Mucosa of stomach (tissue), 1 donor: ENCODE data around the gene C3orf22.

Source experiments
- H3K27me3 ChIP-seq: one replicate; pipeline ENCODE4 v1.7.0; 2013; ENCODE audit warnings: mild to moderate bottlenecking, low read length; ENCODE audit not compliant: control insufficient read depth, insufficient read depth
- H3K36me3 ChIP-seq: one replicate; pipeline ENCODE4 v1.7.0; 2013; ENCODE audit warnings: low read length; ENCODE audit not compliant: control insufficient read depth, insufficient read depth
- H3K4me1 ChIP-seq: one replicate; pipeline ENCODE4 v1.7.0; 2013; ENCODE audit warnings: mild to moderate bottlenecking, low read length; ENCODE audit not compliant: control insufficient read depth, insufficient read depth
- H3K4me3 ChIP-seq: one replicate; pipeline ENCODE4 v1.7.0; 2013; ENCODE audit warnings: low read length
- H3K9ac ChIP-seq: one replicate; pipeline ENCODE4 v1.7.0; 2013; ENCODE audit warnings: mild to moderate bottlenecking, low read length, moderate library complexity
- H3K9me3 ChIP-seq: one replicate; pipeline ENCODE4 v1.7.0; 2013; ENCODE audit warnings: mild to moderate bottlenecking, low read length, moderate library complexity; ENCODE audit not compliant: control insufficient read depth
- donor health status: Pancreatic carcinoma.

C3orf22 gene

DNA sequence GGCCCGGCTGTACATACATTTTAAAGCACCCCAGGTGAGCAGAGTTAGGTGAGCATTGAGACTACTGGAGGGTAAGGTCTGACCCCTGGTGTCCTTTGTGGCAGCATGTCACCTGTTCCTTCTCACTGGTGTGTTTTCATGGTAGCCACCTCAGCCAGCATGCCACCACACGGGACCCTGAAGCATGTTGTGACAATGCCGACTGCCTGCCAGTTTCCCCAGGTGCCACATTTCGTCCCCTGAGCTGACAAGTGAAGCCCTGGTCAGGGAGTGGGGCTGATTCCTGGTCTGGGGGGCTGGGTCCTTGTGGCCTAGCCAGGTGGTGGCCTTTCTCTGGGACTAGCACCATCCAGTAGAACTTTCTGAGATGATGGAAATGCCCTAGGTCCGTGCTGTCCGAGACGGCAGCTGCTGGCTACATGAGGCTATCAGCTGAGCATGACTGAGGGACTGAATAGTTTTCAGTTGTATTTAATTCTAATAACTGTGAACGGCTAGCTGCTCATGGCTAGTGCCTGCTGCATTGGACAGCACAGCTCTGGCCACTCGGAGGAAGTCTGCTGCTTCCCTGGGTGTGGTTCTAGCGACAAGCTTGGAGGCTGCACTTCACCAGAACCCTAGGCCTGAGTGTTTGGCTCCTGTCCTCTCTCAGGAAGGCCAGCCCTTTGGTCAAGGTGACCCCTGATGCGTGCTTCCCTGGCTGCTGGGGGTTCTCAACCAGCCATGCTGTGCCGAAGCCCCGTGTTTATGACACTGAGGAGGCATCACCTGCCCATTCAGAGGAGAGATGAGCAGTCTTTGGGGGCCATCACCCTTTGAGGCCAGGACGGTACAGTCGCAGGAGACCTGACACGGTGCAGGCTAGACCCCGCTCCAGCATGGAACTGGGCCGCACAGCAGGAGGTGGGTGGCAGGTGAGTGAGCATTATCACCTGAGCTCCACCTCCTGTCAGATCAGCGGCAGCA is 3.9 kb downstream of the C3orf22 start:
- Histone ChIP-seq H3K9me3 (no peaks in the 10 kb centered on the region), H3K4me3 (no peak overlapping the region), H3K27me3 (peaks cover 7% of the 10 kb centered on the region), H3K9ac (no peak overlapping the region), H3K36me3 (no peaks in the 10 kb centered on the region), H3K4me1 (no peaks in the 10 kb centered on the region)

DNA sequence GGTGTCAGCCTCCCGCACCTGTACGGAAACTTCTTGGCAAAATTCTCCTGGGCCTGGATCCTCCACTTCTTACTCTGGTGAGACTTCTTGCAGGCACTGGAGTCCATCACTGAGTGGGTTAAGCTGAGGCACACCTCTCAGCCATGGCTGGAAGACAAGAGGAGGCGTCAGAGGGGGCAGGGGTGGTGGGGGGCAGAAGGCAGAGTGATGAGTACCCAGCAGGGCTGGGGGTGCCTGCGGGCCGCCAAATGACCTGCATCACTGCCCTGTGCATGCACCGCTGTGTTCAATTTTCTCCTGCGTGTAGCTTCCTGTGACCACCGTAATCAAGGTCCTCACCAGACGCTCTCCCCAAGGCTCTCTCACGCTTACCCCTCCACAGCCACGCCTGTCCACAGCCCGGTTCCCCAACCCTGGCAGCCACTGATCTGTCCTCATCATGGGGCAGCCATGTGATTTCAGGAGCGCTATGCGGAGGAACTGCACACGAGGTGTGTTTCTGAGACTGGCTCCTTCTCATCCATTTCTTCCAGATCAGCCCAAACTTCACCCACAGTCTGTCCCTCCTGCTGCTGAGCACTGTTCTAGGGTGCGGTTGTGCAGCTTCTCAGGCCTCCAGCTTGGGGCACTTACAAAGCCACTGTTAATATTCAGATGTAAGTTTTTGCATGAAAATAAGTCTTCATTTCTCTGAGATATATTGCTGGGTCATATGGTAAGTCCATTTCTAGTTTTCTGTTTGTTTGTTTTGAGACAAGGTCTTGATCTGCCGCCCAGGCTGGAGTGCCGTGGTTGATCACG is 5.2 kb downstream of the C3orf22 start:
- H3K4me3 ChIP-seq = no peak overlapping the region
- peaks cover 11% of the 10 kb centered on the region for H3K27me3 ChIP-seq

GRCh38 chr3:126552688-126553283 is 5.9 kb downstream of the C3orf22 start:
- Histone ChIP-seq H3K4me1 (no peaks in the 10 kb centered on the region), H3K4me3 (no peak overlapping the region), H3K9ac (no peak overlapping the region), H3K9me3 (no peaks in the 10 kb centered on the region), H3K27me3 (peaks cover 11% of the 10 kb centered on the region), H3K36me3 (no peaks in the 10 kb centered on the region)

More for the DNA sequence above, 5.2 kb downstream of the C3orf22 start:
- Histone ChIP-seq H3K9me3 (no peaks in the 10 kb centered on the region), H3K9ac (no peak overlapping the region), H3K4me1 (no peaks in the 10 kb centered on the region), H3K36me3 (no peaks in the 10 kb centered on the region)

GRCh38 chr3:126551839-126552687 is 6.7 kb downstream of the C3orf22 start:
- H3K9ac ChIP-seq = no peak overlapping the region
- no peak overlapping the region for H3K4me3 ChIP-seq

DNA sequence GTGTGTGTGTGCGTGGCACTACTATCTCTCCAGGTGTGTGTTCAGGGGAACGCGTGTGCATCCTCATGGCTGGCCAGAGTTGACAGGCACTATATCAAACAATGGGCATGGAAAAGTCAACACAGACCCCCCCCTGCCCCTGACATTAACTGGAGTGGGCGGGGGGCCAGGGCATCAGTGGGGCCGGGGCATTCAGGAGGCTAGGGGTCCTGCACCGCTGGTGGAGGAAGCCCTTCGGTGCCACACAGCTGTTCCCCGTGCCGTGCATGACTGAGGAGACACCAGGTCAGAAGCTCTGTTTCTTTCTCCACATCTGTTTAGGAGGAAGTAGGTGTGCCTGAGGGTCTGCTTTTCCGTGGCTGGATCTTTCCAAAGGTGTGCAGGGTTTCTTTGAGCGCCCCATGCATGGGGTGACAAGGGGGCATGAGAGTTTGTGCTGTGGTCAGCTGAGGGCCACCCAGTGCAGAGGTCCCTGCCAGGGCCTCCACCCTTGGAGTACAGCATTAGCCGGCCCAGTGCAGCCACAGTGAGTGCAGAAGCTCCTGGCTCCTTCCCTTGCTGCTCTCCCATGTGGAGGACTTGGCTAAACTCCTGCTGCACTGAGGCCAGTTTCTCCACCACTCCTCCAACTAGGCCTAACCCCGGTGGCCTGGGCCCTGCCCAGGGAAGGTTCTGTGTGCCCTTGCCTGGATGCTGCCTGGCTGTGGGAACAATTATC is 7.5 kb downstream of the C3orf22 start:
- H3K36me3 ChIP-seq = no peaks in the 10 kb centered on the region
- H3K4me3 ChIP-seq = no peak overlapping the region
- peaks cover 11% of the 10 kb centered on the region for H3K27me3 ChIP-seq
- H3K9ac ChIP-seq = no peak overlapping the region
- H3K9me3 ChIP-seq = no peaks in the 10 kb centered on the region
- H3K4me1 ChIP-seq = no peaks in the 10 kb centered on the region

More at GRCh38 chr3:126551839-126552687, 6.7 kb downstream of the C3orf22 start:
- Histone ChIP-seq H3K27me3 (peaks cover 11% of the 10 kb centered on the region), H3K4me1 (no peaks in the 10 kb centered on the region), H3K9me3 (no peaks in the 10 kb centered on the region), H3K36me3 (no peaks in the 10 kb centered on the region)

- Histone ChIP-seq H3K9ac (no peak overlapping the region), H3K4me1 (no peaks in the 10 kb centered on the region), H3K4me3 (no peak overlapping the region), H3K27me3 (peaks cover 11% of the 10 kb centered on the region), H3K9me3 (no peaks in the 10 kb centered on the region), H3K36me3 (no peaks in the 10 kb centered on the region)
These were observed 8.2 kb downstream of the C3orf22 start for GRCh38 chr3:126550488-126551051.

DNA sequence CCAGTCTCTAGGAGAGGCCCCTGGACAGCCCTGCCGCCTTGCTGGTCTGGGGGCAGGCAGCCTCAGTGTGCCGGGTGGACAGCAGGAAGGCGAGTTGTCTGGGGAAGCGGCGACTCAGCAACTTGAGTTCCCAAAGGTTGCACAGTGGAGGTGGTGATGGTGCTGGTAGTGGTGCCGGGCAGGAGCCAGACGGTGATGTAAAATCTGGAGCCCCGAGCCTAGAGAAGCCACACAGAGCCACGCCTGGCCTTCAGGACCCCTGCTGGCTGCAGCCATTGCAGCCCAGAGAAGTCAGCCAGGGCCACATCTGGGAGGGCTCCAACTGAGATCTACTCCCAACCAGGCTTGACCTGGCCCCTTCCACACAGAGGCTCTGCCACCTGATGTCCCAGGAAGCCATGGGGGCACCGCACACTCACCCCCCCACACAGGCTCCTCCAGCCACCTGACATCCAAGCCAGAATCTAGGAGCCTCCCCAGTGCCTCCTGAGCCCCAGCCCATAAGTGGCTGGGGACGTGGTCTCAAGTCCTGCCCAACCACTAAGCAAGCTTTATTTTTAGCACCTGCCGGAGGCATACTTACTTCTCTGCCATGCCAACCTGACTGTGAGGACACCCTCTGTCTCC is 8.8 kb downstream of the C3orf22 start:
- Histone ChIP-seq H3K36me3 (no peaks in the 10 kb centered on the region), H3K4me3 (no peak overlapping the region), H3K27me3 (peaks cover 11% of the 10 kb centered on the region), H3K4me1 (no peaks in the 10 kb centered on the region), H3K9me3 (no peaks in the 10 kb centered on the region), H3K9ac (no peak overlapping the region)

DNA sequence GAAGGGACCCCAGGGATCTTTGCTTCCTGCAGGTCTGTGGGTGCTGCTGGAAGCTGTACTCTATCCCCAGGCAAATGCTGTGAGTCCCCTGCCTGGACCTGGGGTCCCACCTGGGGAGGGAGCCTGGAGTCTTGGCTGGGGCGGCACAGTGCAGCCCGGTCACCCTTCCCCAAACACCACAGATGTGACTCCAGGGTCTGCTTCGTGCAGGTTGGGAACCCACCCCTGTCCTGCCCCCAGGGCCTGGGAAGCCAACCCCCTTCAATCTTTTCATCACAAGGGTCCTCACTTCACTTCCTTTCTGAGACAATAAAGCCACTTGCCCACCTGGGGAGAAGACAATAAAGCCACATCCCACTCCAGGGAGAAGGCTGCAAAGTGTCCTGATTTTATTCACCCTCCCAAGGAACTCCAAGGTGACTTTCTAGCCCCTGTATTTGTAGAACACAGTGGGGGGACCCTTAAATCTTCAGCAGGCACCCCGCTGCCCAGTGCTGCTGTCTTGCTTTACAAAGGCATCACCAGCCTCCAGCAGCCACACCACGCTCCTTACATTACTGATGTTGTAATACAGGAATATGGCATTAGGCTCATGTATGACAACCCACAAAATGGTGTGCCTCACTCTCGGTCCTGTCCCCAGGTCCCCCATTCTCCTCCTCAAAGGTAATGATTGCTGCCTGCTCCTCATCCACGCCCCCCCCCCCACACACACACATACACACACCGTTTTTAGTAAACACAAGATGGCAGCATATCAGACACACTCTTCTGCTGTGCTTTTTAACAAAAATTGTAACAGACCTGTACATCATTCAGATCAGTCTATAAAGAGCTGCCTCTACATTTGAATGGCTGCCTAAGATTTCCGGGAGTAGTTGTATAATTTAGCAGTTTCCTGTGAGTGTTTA is 9.9 kb downstream of the C3orf22 start:
- no peak overlapping the region for H3K4me3 ChIP-seq
- no peaks in the 10 kb centered on the region for H3K4me1 ChIP-seq
- H3K36me3 ChIP-seq = no peaks in the 10 kb centered on the region
- no peaks in the 10 kb centered on the region for H3K9me3 ChIP-seq
- no peak overlapping the region for H3K9ac ChIP-seq
- H3K27me3 ChIP-seq = peaks cover 11% of the 10 kb centered on the region

GRCh38 chr3:126547721-126548120 is 11.0 kb downstream of the C3orf22 start:
- no peak overlapping the region for H3K9ac ChIP-seq
- H3K27me3 ChIP-seq = peaks cover 17% of the 10 kb centered on the region
- no peak overlapping the region for H3K4me3 ChIP-seq
- no peaks in the 10 kb centered on the region for H3K9me3 ChIP-seq
- no peaks in the 10 kb centered on the region for H3K36me3 ChIP-seq
- no peaks in the 10 kb centered on the region for H3K4me1 ChIP-seq
